ENCODE measurements around the gene VWA2.

DNA sequence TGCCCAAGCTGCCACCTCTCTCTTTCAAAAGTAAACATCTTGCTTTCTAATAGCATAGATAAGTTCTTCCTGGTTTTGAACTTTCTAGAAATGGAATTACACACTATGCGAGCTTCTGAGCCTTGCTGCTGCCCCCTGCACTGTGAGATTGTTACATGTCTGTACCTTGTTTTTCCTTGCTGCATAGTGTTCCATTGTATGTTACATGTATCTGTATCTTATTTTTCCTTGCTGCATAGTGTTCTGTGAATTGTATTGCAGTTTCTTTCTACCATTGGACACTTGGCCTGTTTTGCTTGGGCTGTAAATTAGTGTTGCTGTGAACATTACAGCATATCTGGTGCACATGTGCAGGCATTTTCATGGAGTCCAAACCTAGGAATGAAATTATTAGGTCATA lies 24.0 kb upstream of the VWA2 start:
- TF ChIP-seq TCF12 (IDR thresholded peaks at IDR 0.05; ENCODE audit: low read depth) = no peak
- no peak for TF ChIP-seq RAD21 (IDR thresholded peaks at IDR 0.05; ENCODE audit: low read depth)
- TF ChIP-seq CREB1 (IDR thresholded peaks at IDR 0.05; ENCODE audit: low read depth) = no peak
- TF ChIP-seq TAF1 (IDR thresholded peaks at IDR 0.05; ENCODE audit: low read depth) = no peak
- TF ChIP-seq, protein P1, sequence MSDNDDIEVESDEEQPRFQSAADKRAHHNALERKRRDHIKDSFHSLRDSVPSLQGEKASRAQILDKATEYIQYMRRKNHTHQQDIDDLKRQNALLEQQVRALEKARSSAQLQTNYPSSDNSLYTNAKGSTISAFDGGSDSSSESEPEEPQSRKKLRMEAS (IDR thresholded peaks at IDR 0.05) = no peak
- no peak for TF ChIP-seq EP300 (IDR thresholded peaks at IDR 0.05; ENCODE audit: borderline replicate concordance)
- no peak for TF ChIP-seq FOXM1 (IDR thresholded peaks at IDR 0.05; ENCODE audit: borderline replicate concordance, low read depth)
- TF ChIP-seq TEAD4 (IDR thresholded peaks at IDR 0.05) = no peak

Measured in Ishikawa (cell line).